H1 (cell line): ENCODE data around the gene ACACA. TPM values are rescaled to one million over a fixed set of nuclear protein-coding genes. Genes with fewer than 3 reads are reported as not detected.

Experiments
- CTCF ChIA-PET: fragments of 300-600 bp; sonication (Branson Sonifier 250); formaldehyde crosslinking; loops from one replicate; lab custom pipeline; 2021; ENCODE audit not compliant: partially characterized antibody; lab: Charles Lee
- POLR2A ChIA-PET: fragments of 300-600 bp; sonication (Branson Sonifier 250); formaldehyde crosslinking; loops from one replicate; lab custom pipeline; 2021; ENCODE audit warnings: inconsistent platforms; ENCODE audit not compliant: partially characterized antibody; lab: Charles Lee
- DNase-seq, 2 experiments: peaks; one replicate each; pipeline versions ENCODE4 v3.0.0 to v3.0.0-alpha.2; 2010 to 2022; ENCODE audit warnings: low spot score in 2 of 2, low read depth in 1 of 2, mixed read lengths in 1 of 2
- FAIRE-seq: peaks from 2 replicates; lab custom pipeline; 2011; peaks lifted over from hg19 to GRCh38; lab: Jason Lieb, UNC
- H2AFZ ChIP-seq: 2 replicates; pipeline ENCODE4 v1.8.1; 2012; ENCODE audit warnings: low read length, inconsistent platforms
- H2AK5ac ChIP-seq: 2 replicates; pipeline ENCODE4 v1.6.1; 2013; ENCODE audit warnings: low read depth, low read length
- H2BK120ac ChIP-seq: replicated peaks from 2 replicates; pipeline ENCODE3; 2013; ENCODE audit warnings: low read depth, low read length, inconsistent platforms
- H2BK12ac ChIP-seq: 2 replicates; pipeline ENCODE4 v1.6.1; 2013; ENCODE audit warnings: low read depth, low read length
- H2BK15ac ChIP-seq: 2 replicates; pipeline ENCODE4 v1.6.1; 2013; ENCODE audit warnings: low read length
- H2BK20ac ChIP-seq: 2 replicates; pipeline ENCODE4 v1.6.1; 2013; ENCODE audit warnings: low read length
- H2BK5ac ChIP-seq: 2 replicates; pipeline ENCODE4 v1.6.1; 2013; ENCODE audit warnings: low read depth, low read length
- H3K14ac ChIP-seq: 2 replicates; pipeline ENCODE4 v1.6.1; 2013; ENCODE audit warnings: inconsistent platforms; ENCODE audit not compliant: insufficient read length
- H3K18ac ChIP-seq: 2 replicates; pipeline ENCODE4 v1.6.1; 2013; ENCODE audit warnings: low read length; ENCODE audit errors: extremely low read depth
- H3K23ac ChIP-seq: 2 replicates; pipeline ENCODE4 v1.6.1; 2013; ENCODE audit warnings: inconsistent platforms; ENCODE audit not compliant: insufficient read length
- H3K23me2 ChIP-seq: 2 replicates; pipeline ENCODE4 v1.6.1; 2013; ENCODE audit warnings: low read depth, low read length
- H3K27ac ChIP-seq: 2 replicates; pipeline ENCODE4 v1.6.1; 2011; ENCODE audit warnings: low read depth, low read length, inconsistent platforms
- H3K27me3 ChIP-seq, 4 experiments: replicated peaks in 1 of 4; 1 replicate in 1 of 4; 2 replicates in 3 of 4; pipeline versions ENCODE4 v1.6.1 to v1.8.1; 2011 to 2013; ENCODE audit warnings: low read length in 3 of 4, mild to moderate bottlenecking in 3 of 4, inconsistent platforms in 2 of 4, mixed read lengths in 2 of 4, moderate library complexity in 1 of 4; ENCODE audit not compliant: control insufficient read depth in 3 of 4, insufficient read depth in 3 of 4; ENCODE audit errors: extremely low read depth in 1 of 4
- H3K36me3 ChIP-seq, 4 experiments: 2 replicates each; pipeline versions ENCODE4 v1.6.1 to v1.8.1; 2011 to 2013; ENCODE audit warnings: mild to moderate bottlenecking in 4 of 4, low read length in 3 of 4, moderate library complexity in 2 of 4, control low read depth in 1 of 4, inconsistent platforms in 1 of 4; ENCODE audit not compliant: insufficient read depth in 4 of 4, control insufficient read depth in 2 of 4
- H3K4ac ChIP-seq: replicated peaks from 2 replicates; pipeline ENCODE3; 2013; ENCODE audit warnings: low read length, low read depth, mixed read lengths, inconsistent platforms; ENCODE audit not compliant: insufficient read length
- H3K4me1 ChIP-seq, 4 experiments: replicated peaks in 1 of 4; 1 replicate in 1 of 4; 2 replicates in 3 of 4; pipeline versions ENCODE4 v1.6.1 to v1.8.1; 2011 to 2013; ENCODE audit warnings: low read length in 3 of 4, inconsistent platforms in 2 of 4, mixed read lengths in 1 of 4; ENCODE audit not compliant: insufficient read depth in 4 of 4, control insufficient read depth in 3 of 4
- H3K4me2 ChIP-seq, 2 experiments: 2 replicates each; pipeline versions ENCODE4 v1.6.1 to v1.8.1; 2011 to 2013; ENCODE audit warnings: low read depth in 2 of 2, low read length in 2 of 2, control low read depth in 1 of 2, inconsistent platforms in 1 of 2, mild to moderate bottlenecking in 1 of 2; ENCODE audit not compliant: insufficient read depth in 1 of 2
- H3K4me3 ChIP-seq, 4 experiments: fragments of 200-600, 300-600 bp in 1 of 4; sonication (generic), shearing (Covaris generic), sonication (Bioruptor Twin) in 1 of 4; 2 replicates each; pipeline versions ENCODE4 v1.5.1 to v1.8.1; 2011 to 2016; ENCODE audit warnings: low read length in 4 of 4, low read depth in 3 of 4, control low read depth in 2 of 4, inconsistent platforms in 2 of 4, mild to moderate bottlenecking in 2 of 4, mixed read lengths in 1 of 4, moderate library complexity in 1 of 4; ENCODE audit not compliant: insufficient read depth in 2 of 4; ENCODE audit errors: extremely low read depth in 1 of 4
- H3K56ac ChIP-seq: replicated peaks from 2 replicates; pipeline ENCODE3; 2013; ENCODE audit warnings: low read depth, mild to moderate bottlenecking, mixed read lengths, low read length, inconsistent platforms; ENCODE audit not compliant: insufficient read length
- H3K79me1 ChIP-seq: 2 replicates; pipeline ENCODE4 v1.6.1; 2013; ENCODE audit warnings: low read depth, low read length, control low read depth
- H3K79me2 ChIP-seq, 2 experiments: 2 replicates each; pipeline versions ENCODE4 v1.6.1 to v1.8.1; 2012 to 2013; ENCODE audit warnings: low read length in 2 of 2, mild to moderate bottlenecking in 2 of 2, inconsistent platforms in 1 of 2; ENCODE audit not compliant: insufficient read depth in 2 of 2, control insufficient read depth in 1 of 2
- H3K9ac ChIP-seq, 4 experiments: replicated peaks in 1 of 4; 1 replicate in 1 of 4; 2 replicates in 3 of 4; pipeline versions ENCODE4 v1.6.1 to v1.8.1; 2011 to 2013; ENCODE audit warnings: low read depth in 3 of 4, low read length in 3 of 4, control low read depth in 2 of 4, mild to moderate bottlenecking in 2 of 4, moderate library complexity in 2 of 4, inconsistent platforms in 1 of 4; ENCODE audit errors: extremely low read depth in 1 of 4
- H3K9me3 ChIP-seq, 2 experiments: 2 replicates each; pipeline versions ENCODE4 v1.6.1 to v1.8.1; 2012 to 2013; ENCODE audit warnings: mild to moderate bottlenecking in 2 of 2, moderate library complexity in 2 of 2, control low read depth in 1 of 2, inconsistent platforms in 1 of 2, low read depth in 1 of 2, low read length in 1 of 2, mixed read lengths in 1 of 2; ENCODE audit not compliant: insufficient read depth in 2 of 2
- H4K20me1 ChIP-seq, 2 experiments: replicated peaks in 1 of 2; 2 replicates each; pipeline versions ENCODE3 to v1.8.1; 2011 to 2013; ENCODE audit warnings: inconsistent platforms in 2 of 2, low read length in 2 of 2, mild to moderate bottlenecking in 1 of 2; ENCODE audit not compliant: insufficient read depth in 2 of 2, control insufficient read depth in 1 of 2
- H4K5ac ChIP-seq: 2 replicates; pipeline ENCODE4 v1.6.1; 2013; ENCODE audit warnings: low read length, low read depth, mixed read lengths, inconsistent platforms; ENCODE audit not compliant: insufficient read length
- H4K8ac ChIP-seq: 2 replicates; pipeline ENCODE4 v1.8.0; 2013; ENCODE audit warnings: mild to moderate bottlenecking, moderate library complexity, low read length, inconsistent platforms; ENCODE audit not compliant: insufficient read depth; ENCODE audit errors: extremely low read depth
- H4K91ac ChIP-seq: replicated peaks from 2 replicates; pipeline ENCODE3; 2013; ENCODE audit warnings: low read length, mixed read lengths, inconsistent platforms; ENCODE audit not compliant: insufficient read length
- CHD1 ChIP-seq: IDR thresholded peaks from 2 replicates; pipeline ENCODE4 v1.6.1; 2012; ENCODE audit warnings: low read depth, low read length, improper control_type of control experiment
- HDAC6 ChIP-seq: IDR thresholded peaks from one replicate; pipeline ENCODE4 v1.7.1; 2012; ENCODE audit warnings: low read depth, mild to moderate bottlenecking, inconsistent platforms, low read length, moderate library complexity
- NRF1 ChIP-seq: IDR thresholded peaks from 2 replicates; pipeline ENCODE4 v1.6.1; 2011; ENCODE audit warnings: mild to moderate bottlenecking, low read depth, low read length, improper control_type of control experiment
- PHF8 ChIP-seq: fragments of 200-600 bp; sonication (generic); conservative IDR thresholded peaks from 2 replicates; pipeline ENCODE4 v1.7.1; 2012; ENCODE audit warnings: low read depth, mild to moderate bottlenecking, inconsistent platforms, low read length, moderate library complexity
- RBBP5 ChIP-seq: IDR thresholded peaks from 2 replicates; pipeline ENCODE4 v1.7.1; 2012; ENCODE audit warnings: low read depth, mild to moderate bottlenecking, inconsistent platforms, low read length, moderate library complexity, borderline replicate concordance
- SIX5 ChIP-seq: IDR thresholded peaks from 2 replicates; pipeline ENCODE4 v1.6.1; 2011; ENCODE audit warnings: mild to moderate bottlenecking, low read depth, low read length
- SP2 ChIP-seq: IDR thresholded peaks from 2 replicates; pipeline ENCODE4 v1.6.1; 2012; ENCODE audit warnings: mild to moderate bottlenecking, low read length, inconsistent platforms
- TAF7 ChIP-seq: optimal IDR thresholded peaks from 2 replicates; pipeline ENCODE3; 2011; ENCODE audit warnings: low read depth, mild to moderate bottlenecking, inconsistent platforms, low read length, moderate library complexity, borderline replicate concordance
- TEAD4 ChIP-seq: IDR thresholded peaks from 2 replicates; pipeline ENCODE4 v1.6.1; 2012; ENCODE audit warnings: low read depth, low read length, inconsistent platforms, mixed read lengths
- ZNF274 ChIP-seq: IDR thresholded peaks from 2 replicates; pipeline ENCODE4 v1.7.0; 2012; ENCODE audit warnings: low read length, borderline replicate concordance; ENCODE audit errors: extremely low read depth
- WGBS, 2 experiments: shearing (Covaris generic) in 1 of 2; methylation state at CpG; one replicate each; pipeline versions ENCODE4 v1.1.6 to v1.1.7; 2013 to 2015; ENCODE audit warnings: low lambda C conversion rate in 2 of 2, mixed read lengths in 2 of 2, inconsistent platforms in 1 of 2, low coverage in 1 of 2, missing lambda C conversion rate in 1 of 2; ENCODE audit not compliant: insufficient replicate concordance in 2 of 2, insufficient coverage in 1 of 2, insufficient read length in 1 of 2; ENCODE audit errors: extremely low coverage in 1 of 2, missing lambda C conversion rate in 1 of 2; 5-methylcytosine and 5-hydroxymethylcytosine counted together
- polyA plus RNA-seq, 7 experiments: library from polyadenylated mRNA; depleted of rRNA in 3 of 7; stranded (reverse) in 5 of 7; unstranded in 2 of 7; fragments of >200 nt in 5 of 7; fragments of 200-250 nt in 2 of 7; gene quantifications; 1 replicate in 5 of 7; 2 replicates in 1 of 7; 4 replicates in 1 of 7; pipeline versions ENCODE4 v1.2.1 to v1.2.3, GENCODE V29; 2011 to 2013; ENCODE audit warnings: missing spikeins in 2 of 7, mixed read lengths in 2 of 7
- total RNA-seq: library from RNA; stranded (reverse); fragmentation: NEBNext Ultra II Directional; extraction: Animal tissue kit (Norgen Biotek cat#: 25700); gene quantifications from 2 replicates; pipeline ENCODE4 v1.2.1, GENCODE V29; 2021

ACACA gene
- total and polyA plus RNA-seq, 2 of the 8 experiments (the other 6 are each of a cell fraction or from before 2014, with no cell fraction given) = 74.0 to 160 TPM

DNA sequence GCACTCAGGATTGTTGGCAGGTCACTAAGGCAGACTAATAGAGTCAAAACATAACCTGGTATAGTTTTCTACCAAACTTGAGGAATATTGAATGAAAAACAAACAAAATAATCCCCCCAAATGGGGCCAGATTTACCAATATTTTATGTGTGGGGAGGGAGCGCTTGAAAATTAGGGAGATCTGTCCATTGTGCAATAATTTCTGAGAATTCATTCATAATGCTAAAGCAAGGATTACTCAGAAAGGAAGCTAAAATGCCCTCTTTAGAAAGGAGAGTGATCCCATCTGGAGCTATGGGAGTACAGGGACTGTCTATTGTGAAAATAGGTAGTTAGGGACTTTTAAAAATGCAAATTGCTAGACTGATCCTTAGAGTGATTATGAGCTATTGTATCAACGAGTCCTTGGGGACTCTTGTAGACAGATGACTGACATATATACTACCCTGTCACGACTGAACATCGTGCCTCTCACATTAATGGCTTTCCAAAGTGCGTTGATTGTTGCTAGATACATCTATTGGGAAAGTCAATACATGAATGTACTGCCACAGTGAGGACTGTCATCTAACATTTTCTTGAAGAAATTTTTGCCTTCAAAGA is 264.2 kb downstream of the ACACA start:
- no peak overlapping the region for H2BK12ac ChIP-seq
- H2BK5ac ChIP-seq = no peak overlapping the region
- TF ChIP-seq PHF8 (no peak), SIX5 (no peak), TAF7 (no peak), CHD1 (no peak), HDAC6 (no peak), TEAD4 (no peak), NRF1 (no peak), ZNF274 (no peak), SP2 (no peak), RBBP5 (no peak)
- H4K8ac ChIP-seq = no peak overlapping the region
- H3K9me3 ChIP-seq = no peaks in the 10 kb centered on the region
- 93% methylated on average over 5 of the region's 5 CpGs; no CpG with 5 or more reads in 1 of the 2 experiments for WGBS, 2 experiments
- POLR2A ChIA-PET = interaction anchor here (1.0 to 1.4 kb wide), 2 partner anchors 12 to 20 kb away, joined by 3 read pairs; no protein-coding TSS in a partner anchor
- H3K36me3 ChIP-seq = peaks cover 0 to 14% (median 2%) of the 10 kb centered on the region in 4 experiments; a peak in 4 of 8 replicates
- no peak overlapping the region for H3K23ac ChIP-seq
- CTCF ChIA-PET = no interaction called here
- H4K5ac ChIP-seq = no peak overlapping the region
- no peaks in the 10 kb centered on the region for H3K27me3 ChIP-seq
- H2BK120ac ChIP-seq = no peak overlapping the region
- no peak overlapping the region for H3K14ac ChIP-seq
- H3K9ac ChIP-seq = no peak overlapping the region
- FAIRE-seq (no peak), DNase-seq (no peak)
- H3K4ac ChIP-seq = no peak overlapping the region
- no peak overlapping the region for H3K27ac ChIP-seq
- H3K56ac ChIP-seq = no peak overlapping the region
- no peak overlapping the region for H2BK15ac ChIP-seq
- H3K4me3 ChIP-seq = no peak overlapping the region
- peaks cover 0 to 6% (median 2%) of the 10 kb centered on the region in 4 experiments; a peak in 6 of 7 replicates for H3K4me1 ChIP-seq
- no peak overlapping the region for H3K18ac ChIP-seq
- H3K4me2 ChIP-seq = no peak overlapping the region
- no peaks in the 10 kb centered on the region for H3K79me1 ChIP-seq
- H4K20me1 ChIP-seq = no peaks in the 10 kb centered on the region
- H3K79me2 ChIP-seq = no peaks in the 10 kb centered on the region
- no peaks in the 10 kb centered on the region for H3K23me2 ChIP-seq
- H2BK20ac ChIP-seq = no peak overlapping the region
- no peak overlapping the region for H2AFZ ChIP-seq
- no peak overlapping the region for H2AK5ac ChIP-seq
- no peak overlapping the region for H4K91ac ChIP-seq
